NCI-H2107 treated with DMSO at 0.1 percent for 48 hours (cell line): ENCODE measurements around the gene TRMT61A.

ENCODE experiments used
- DNase-seq: peaks from one replicate; lab custom pipeline; 2025; ENCODE audit not compliant: unreplicated experiment; lab: John Stamatoyannopoulos, UW

Gene TRMT61A

DNA sequence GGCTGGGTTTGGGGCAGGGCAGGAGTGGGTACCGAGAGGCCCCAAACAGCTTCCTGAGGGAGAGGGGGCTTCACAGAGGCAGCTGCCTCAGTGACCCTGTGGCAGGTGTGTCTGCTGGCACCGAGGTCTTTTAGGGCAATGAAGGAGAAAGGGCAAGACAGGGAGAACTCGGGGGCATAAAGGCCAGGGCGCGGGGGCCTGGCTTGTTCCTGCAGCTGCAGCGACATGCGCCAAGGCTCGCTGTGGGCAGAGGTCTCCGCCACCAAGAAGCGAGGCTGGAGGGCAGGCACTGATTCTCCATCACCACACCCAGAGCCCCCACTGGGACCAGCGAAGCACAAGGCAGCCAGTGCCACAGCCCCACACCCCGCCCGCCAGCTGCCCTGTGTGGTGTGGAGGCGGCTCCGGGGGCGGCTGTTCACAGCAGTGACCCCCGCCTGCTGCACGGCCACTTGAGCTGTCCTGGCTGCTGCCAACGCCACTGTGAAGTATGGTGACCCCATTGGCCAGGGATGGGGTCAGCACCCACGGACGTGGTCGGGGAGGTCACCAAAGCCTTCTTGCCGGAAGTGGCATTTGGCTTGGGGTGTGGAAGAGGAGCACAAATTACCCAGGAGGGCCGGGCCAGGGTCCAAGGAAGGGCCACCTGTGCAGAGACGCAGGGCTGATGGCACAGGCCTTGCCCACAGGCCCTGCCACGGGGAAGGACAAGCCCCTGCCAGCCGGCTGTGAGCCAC lies 17.1 kb downstream of the TRMT61A start:
- DNase-seq, result no peak

DNA sequence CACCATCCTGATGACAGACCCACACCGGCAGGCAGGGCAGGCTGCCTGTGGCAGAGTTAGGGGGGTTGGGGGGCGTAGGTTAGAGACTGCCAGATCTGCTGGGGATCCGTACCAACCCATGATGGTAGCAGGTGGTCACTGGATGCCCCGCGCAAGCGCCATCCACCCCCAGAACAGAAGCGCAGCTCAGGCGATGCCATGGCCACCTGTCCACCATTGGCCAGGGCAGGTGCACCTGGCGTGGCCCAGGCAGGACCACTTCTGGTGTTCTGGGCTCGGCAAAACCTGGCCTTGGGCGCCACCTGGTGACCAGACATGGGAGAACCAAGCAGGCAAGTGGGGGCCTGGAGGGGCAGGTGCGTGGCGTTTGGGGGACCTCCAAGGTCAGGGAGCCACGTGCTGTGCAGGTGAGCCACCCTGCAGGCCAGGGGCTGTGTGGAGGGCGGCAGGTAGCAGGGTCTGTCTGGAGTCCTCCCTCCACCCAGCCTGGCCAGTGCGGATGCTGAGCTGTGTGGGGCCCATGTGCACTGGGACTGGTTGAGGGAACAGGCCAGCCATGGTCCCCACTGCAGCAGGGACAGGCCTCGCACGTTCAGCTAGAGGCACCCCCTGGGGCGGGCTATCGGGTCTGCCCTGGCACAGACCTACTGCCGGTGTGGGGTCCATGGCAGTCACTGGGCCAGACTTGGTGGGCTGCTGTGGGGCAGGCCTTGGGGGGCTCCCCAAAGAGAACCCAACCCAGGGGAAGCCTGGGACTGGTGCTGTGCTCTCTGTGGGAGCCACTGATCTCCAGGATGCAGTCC lies 17.9 kb downstream of the TRMT61A start:
- peak; percentile 55 for DNase-seq

- no peak for DNase-seq
Observed at GRCh38 chr14:103547455-103547940, 18.5 kb downstream of the TRMT61A start.

GRCh38 chr14:103547941-103548462 lies 19.0 kb downstream of the TRMT61A start:
- DNase-seq, result no peak

DNA sequence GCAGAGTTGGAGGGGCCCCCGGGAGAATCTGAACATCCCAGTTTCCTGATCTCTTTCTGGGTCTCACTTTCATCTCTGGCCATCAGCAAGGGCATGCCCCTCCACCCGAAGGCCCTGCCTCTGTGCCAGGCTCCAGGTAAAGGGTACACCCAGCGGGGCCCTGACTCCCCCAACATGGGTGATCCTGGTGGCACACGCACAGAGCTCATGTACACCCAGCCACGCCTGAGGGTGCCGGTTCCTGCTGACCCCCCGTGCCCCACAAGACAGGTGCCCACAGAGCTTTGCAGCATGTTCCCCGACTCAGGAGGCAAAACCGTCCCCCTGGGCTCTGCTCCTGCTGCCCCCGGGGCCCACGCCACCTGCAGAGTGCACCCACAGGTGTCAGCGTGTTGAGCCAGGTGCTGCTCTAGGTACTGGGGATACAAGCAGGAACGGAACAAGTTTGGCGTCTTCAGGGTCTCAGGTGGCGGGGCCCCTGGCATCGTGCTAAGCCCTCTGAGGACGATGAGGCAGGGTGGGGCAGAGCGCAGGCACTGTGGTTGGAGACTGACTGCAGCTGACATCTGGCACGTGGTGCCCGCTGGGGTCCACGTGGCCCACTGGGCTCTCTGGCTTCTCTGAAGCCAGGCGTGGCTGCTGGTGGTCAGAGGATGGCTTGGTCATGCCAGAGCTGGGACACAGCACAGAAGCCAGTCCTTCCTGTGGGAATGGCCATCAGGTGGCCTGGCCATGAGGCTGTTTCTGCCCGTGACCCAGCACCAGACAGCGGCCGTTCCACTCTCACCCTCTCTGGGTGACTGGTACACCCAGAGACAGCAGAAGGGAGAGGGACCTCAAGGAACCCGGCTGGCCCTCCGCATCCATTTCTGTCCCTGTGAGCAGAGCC lies 19.7 kb downstream of the TRMT61A start:
- no peak for DNase-seq

DNA sequence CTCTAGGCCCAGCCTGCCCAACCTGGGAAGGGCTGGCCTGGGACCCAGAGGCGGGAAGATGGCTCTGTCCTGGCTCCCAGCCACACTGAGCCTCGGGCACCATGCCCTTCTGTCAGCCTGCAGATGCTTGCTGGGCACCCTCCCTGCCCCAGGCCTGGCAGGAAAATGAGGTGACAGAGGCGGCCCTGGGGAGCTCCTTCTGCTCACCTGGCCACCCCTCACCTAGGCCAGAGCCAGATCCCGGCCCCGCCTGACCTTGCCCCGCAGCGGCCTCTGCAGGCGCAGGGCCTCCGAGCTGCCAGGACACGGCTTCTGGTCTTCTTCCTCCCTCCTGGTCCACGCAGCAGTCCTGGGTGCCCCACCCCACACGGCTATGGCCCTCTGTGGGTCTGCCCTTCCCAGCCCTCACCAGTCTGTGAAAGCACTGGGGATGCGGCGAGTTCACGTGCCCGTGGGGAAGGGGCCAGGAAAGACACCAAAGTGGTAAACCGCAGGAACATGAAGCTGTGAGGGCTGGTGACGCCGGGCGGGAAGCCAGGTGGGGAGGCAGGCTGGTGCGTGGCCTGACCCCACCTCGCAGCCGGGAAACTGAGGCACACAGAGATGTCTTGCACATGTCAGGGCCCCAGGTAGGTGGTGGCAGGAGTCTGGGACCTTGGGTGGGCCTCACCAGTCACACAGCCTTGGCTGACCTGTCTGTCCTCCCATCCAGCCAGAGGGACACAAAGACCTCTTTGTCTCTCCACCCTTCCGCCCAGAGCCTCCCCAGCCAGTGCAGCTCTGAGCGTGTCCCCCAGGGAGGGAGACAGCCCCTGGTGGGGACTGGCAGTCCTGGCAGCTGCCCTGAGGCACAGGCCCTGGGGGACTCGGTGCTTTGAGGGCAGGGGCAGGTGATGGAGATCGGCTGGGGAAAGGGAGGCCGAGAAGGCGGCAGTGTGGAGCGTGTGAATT lies 20.6 kb downstream of the TRMT61A start:
- no peak for DNase-seq

DNA sequence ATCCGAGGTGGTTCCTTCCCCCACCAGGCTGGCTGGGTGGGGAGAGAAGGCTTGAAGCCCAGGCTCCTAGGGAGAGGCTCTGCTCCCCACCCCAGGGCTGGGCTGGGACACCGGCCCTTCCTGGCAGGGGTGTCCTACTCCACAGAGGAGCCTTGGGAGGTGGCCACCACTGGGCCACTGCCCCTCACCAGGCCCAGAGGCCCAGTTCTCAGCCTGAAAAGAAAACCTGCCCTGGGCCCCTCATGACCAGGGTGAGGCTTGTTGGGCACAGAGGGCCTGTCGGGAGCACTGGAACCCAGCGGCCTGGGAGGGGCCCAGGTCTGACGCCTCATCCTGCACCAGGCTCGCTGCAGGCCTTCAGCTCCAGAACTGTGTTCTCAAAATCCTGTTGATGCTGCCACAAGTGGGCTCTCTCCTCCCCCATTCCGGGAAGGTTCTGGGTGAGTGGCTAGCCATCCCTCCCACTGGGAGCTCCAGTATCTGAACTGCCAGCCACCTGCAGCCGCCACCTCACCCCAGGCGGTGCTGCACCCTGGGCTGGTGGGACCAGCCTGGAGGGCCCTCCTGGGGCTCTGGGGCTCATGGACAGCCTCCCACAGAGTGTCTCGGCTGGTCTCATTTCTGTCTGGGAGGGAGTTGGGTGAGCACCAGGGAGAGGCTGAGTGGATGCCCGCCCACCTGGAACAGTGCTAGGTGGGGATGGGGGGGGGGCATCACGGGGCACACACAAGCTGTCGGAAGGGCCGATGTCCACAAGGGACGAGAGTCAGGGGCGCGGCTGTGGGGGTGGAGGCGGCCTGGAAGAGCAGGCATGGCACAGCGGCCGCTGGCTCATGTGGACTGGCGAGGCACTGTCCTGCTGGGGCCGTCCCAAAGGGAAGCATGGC lies 21.7 kb downstream of the TRMT61A start:
- DNase-seq, result peak; percentile 90

DNA sequence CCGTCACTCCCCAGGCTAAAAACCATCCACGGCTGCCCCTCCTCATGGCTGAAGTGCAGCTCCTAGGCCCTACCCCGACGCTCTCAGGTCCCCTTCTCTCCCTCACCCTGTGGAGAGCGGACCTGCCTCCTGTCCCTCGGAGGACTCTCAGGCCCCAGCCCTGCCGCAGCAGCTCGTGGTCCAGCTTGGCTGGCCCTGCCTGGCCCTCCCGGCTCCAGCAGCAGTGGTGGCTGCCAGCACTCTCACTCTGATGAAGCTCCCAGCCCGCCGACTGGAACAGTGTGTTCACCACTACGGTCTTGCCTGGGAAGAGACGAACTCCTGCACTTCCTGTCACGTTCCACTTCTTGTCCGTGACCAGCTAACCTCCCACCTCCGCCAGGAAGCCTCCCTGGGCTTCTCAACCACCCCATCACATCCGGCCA lies 22.4 kb downstream of the TRMT61A start:
- DNase-seq, result no peak

- no peak for DNase-seq
Observed at GRCh38 chr14:103552011-103552845, 23.2 kb downstream of the TRMT61A start.

GRCh38 chr14:103552846-103553210 lies 23.8 kb downstream of the TRMT61A start:
- no peak for DNase-seq

DNA sequence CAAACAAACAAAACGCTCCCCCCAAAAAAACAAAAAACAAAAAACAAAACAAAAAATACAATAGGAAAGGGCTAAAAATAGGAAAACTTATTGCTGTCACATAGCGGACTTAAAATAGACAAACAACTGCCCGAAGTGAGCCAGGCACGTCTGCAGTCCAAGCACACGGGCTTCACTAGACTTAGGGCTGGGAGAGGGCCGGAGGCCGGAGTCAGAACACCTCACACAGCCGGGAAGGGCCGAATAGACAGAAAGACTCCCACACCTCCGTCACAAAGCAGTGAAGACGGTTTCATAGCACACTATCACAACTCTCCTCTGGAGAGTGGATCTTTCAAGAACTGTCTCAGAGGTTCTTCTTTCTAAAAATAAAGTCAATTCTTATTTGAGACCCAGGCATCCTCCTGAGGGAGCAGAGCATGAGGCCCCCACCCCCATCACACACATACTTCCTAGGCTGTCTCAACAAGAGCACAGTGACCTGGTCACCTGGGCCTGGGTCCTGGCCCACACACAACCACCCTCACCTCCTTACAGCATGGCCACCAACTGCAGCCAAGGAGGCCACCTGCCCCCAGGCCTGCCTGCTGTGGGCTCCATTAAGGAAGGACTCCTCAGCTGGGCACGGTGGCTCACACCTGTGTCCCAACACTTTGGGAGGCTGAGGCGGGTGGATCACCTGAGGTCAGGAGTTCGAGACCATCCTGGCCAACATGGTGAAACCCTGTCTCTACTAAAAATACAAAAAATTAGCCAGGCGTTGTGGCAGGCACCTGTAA lies 26.8 kb downstream of the TRMT61A start:
- DNase-seq, result no peak

- no peak for DNase-seq
Observed at GRCh38 chr14:103556946-103557758, 28.2 kb downstream of the TRMT61A start.

DNA sequence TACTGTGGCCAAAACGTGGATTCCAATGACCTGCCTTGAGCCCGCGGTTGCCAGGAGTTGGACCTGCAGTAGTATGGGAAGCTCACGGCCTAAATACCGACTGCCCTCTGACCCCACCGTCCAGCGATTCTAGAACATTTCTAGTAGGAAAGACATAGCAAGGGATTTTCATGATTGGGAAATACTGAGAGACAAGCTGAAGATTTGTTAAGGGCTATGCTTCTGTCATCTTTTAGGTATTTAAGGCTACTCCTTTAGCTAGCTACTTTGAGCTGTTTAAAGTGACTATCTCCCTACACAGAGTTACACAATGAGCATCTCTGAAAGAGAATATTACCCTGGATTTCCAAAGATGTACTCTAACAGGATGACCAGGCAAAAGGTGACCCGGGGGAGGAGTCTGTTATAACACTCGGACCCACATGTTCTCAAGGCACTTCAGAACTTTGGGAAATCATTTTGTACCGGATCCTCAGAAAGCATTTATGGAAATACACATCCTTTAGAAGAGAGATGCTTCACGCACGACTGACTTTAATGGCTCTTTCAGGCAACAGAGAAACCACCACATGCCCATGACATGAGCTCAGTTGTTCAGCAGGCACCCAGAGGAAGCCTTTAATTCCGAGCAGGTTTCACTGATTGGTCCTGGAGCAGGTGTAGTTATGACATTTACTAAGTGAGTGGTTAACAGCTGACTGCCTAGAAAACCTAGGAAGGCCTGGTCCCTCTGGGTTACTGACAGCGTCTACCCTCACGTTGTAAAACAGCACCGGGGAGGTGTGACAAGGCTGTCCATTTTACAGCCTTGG lies 29.3 kb downstream of the TRMT61A start:
- peak; percentile 99 for DNase-seq

- DNase-seq, result no peak
Observed at GRCh38 chr14:103559766-103560165, 30.8 kb downstream of the TRMT61A start.

DNA sequence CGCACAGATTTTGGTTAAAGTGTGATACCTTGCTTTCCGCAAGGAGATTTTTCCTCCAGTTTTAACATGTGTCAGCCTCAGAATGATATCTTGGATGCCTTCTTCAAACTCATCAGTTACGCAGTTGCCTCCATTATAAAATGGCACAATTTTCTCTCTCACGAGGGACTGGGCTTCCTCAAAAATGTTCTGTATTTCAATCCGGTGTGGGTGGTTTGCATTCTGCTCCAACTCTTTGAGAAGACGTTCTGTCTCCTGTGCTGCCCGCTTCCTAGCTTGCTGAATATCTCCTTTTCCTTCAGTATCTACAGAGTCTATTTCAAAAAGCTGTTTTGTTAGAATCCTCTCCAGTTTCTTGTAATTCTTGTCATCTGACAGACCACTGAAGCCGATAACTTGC lies 31.7 kb downstream of the TRMT61A start:
- DNase-seq, result no peak
